A673 (cell line): Measurements from ENCODE around the gene AKAP6. TPM values are rescaled to one million over a fixed set of nuclear protein-coding genes. Genes with fewer than 3 reads are reported as not detected.

ENCODE experiments used
- BruUV-seq: library from RNA; stranded (reverse); fragments of 400-500 nt; replicated peaks from 2 replicates; lab custom pipeline; 2021; lab: Mats Ljungman, UMichigan
- CTCF ChIA-PET: fragments of 300-600 bp; sonication (Branson Sonifier 250); formaldehyde crosslinking; loops from one replicate; lab custom pipeline; 2022; ENCODE audit warnings: antibody characterized with exemption; lab: Charles Lee
- POLR2A ChIA-PET: fragments of 300-600 bp; sonication (Branson Sonifier 250); formaldehyde crosslinking; loops from one replicate; lab custom pipeline; 2022; ENCODE audit warnings: antibody characterized with exemption; ENCODE audit not compliant: low non-redundant PET; lab: Charles Lee
- DNase-seq: peaks from one replicate; pipeline ENCODE4 v3.0.0-alpha.2; 2015; ENCODE audit warnings: low spot score
- H3K27ac ChIP-seq: fragments of 200-600 bp; sonication (generic); 2 replicates; pipeline ENCODE4 v1.5.1; 2016; ENCODE audit warnings: mixed run types, low read depth, mild to moderate bottlenecking, mixed read lengths, antibody characterized with exemption, low read length; ENCODE audit not compliant: poor library complexity, severe bottlenecking
- H3K27me3 ChIP-seq: fragments of 200-600 bp; sonication (generic); replicated peaks from 2 replicates; pipeline ENCODE4 v1.6.1; 2017; ENCODE audit warnings: mixed run types, low read depth, mild to moderate bottlenecking, mixed read lengths, antibody characterized with exemption, low read length; ENCODE audit not compliant: insufficient read depth, poor library complexity
- H3K36me3 ChIP-seq: fragments of 200-600 bp; sonication (generic); 2 replicates; pipeline ENCODE4 v1.6.1; 2016; ENCODE audit warnings: mixed run types, mild to moderate bottlenecking, mixed read lengths, antibody characterized with exemption, low read length; ENCODE audit not compliant: insufficient read depth, poor library complexity, severe bottlenecking
- H3K4me1 ChIP-seq: fragments of 200-600 bp; sonication (generic); 2 replicates; pipeline ENCODE4 v1.6.1; 2017; ENCODE audit warnings: mixed run types, mild to moderate bottlenecking, mixed read lengths, antibody characterized with exemption, low read length; ENCODE audit not compliant: insufficient read depth, poor library complexity, severe bottlenecking
- H3K4me3 ChIP-seq: fragments of 200-600 bp; sonication (generic); 2 replicates; pipeline ENCODE4 v1.5.1; 2016; ENCODE audit warnings: low read depth, mixed run types, mild to moderate bottlenecking, mixed read lengths, low read length; ENCODE audit not compliant: poor library complexity, severe bottlenecking
- H3K9me3 ChIP-seq: fragments of 200-600 bp; sonication (generic); 2 replicates; pipeline ENCODE4 v1.6.1; 2016; ENCODE audit warnings: mixed run types, low read depth, mild to moderate bottlenecking, mixed read lengths, antibody characterized with exemption, low read length; ENCODE audit not compliant: poor library complexity, severe bottlenecking
- CTCF ChIP-seq: fragments of 300-800, 200-600 bp; sonication (generic); conservative IDR thresholded peaks from 2 replicates; pipeline ENCODE4 v1.5.1; 2017; ENCODE audit warnings: low read depth, mild to moderate bottlenecking, antibody characterized with exemption, low read length, moderate library complexity, mixed read lengths
- EZH2 ChIP-seq: fragments of 200-600 bp; sonication (generic); IDR thresholded peaks from 2 replicates; pipeline ENCODE4 v1.6.1; 2017; ENCODE audit warnings: borderline replicate concordance, low read depth, mild to moderate bottlenecking, mixed read lengths, antibody characterized with exemption, low read length; ENCODE audit not compliant: poor library complexity, severe bottlenecking
- intact Hi-C: fragments of 100-400 bp; cut with micrococcal nuclease; formaldehyde crosslinking; loops from one replicate; pipeline ENCODE4 v1.10.0; 2022; ENCODE audit not compliant: unreplicated experiment
- total RNA-seq: library from RNA; stranded (reverse); gene quantifications from 2 replicates; pipeline ENCODE4 v1.2.3, GENCODE V29; 2021

The AKAP6 gene
- total RNA-seq, 1 experiment from 2014 or later = 0.73 TPM

GRCh38 chr14:32728526-32728925 lies 399.4 kb downstream of the AKAP6 start:
- H3K9me3 ChIP-seq = no peaks in the 10 kb centered on the region
- intact Hi-C loops = loop anchor here (5.0 kb wide), 1 partner anchor 209 kb away; the partner anchor contains the start of gene NPAS3
- H3K4me3 ChIP-seq = no peak overlapping the region
- no peaks in the 10 kb centered on the region for H3K27me3 ChIP-seq
- no peak for DNase-seq
- ChIA-PET POLR2A (no interaction called here), CTCF (no interaction called here)
- H3K36me3 ChIP-seq = no peaks in the 10 kb centered on the region
- no TSS peak for BruUV-seq
- peaks cover 33% of the 10 kb centered on the region for H3K4me1 ChIP-seq
- no peak overlapping the region for H3K27ac ChIP-seq
- TF ChIP-seq EZH2 = no peak
- TF ChIP-seq CTCF = no peak

- TF ChIP-seq EZH2 (no peak), CTCF (no peak)
- Histone ChIP-seq H3K4me1 (peaks cover 31% of the 10 kb centered on the region), H3K27me3 (no peaks in the 10 kb centered on the region), H3K36me3 (no peaks in the 10 kb centered on the region), H3K4me3 (no peak overlapping the region), H3K27ac (no peak overlapping the region), H3K9me3 (no peaks in the 10 kb centered on the region)
- no peak for DNase-seq
- no TSS peak for BruUV-seq
- CTCF ChIA-PET = no interaction called here
- POLR2A ChIA-PET = no interaction called here
- intact Hi-C loops = loop anchor here (5.0 kb wide), 1 partner anchor 208 kb away; the partner anchor contains the start of gene NPAS3
Measured at GRCh38 chr14:32728976-32729375, 399.9 kb downstream of the AKAP6 start.

- H3K4me1 ChIP-seq = peaks cover 14% of the 10 kb centered on the region
- no peak overlapping the region for H3K4me3 ChIP-seq
- TF ChIP-seq EZH2 (no peak), CTCF (no peak)
- no peak overlapping the region for H3K27ac ChIP-seq
- H3K27me3 ChIP-seq = no peaks in the 10 kb centered on the region
- CTCF ChIA-PET = no interaction called here
- no peaks in the 10 kb centered on the region for H3K9me3 ChIP-seq
- no peak for DNase-seq
- BruUV-seq = no TSS peak
- POLR2A ChIA-PET = no interaction called here
- intact Hi-C loops = no loop called here
- no peaks in the 10 kb centered on the region for H3K36me3 ChIP-seq
Measured at GRCh38 chr14:32731249-32731648, 402.2 kb downstream of the AKAP6 start.
